ENCODE measurements around the gene AQP3.

DNA sequence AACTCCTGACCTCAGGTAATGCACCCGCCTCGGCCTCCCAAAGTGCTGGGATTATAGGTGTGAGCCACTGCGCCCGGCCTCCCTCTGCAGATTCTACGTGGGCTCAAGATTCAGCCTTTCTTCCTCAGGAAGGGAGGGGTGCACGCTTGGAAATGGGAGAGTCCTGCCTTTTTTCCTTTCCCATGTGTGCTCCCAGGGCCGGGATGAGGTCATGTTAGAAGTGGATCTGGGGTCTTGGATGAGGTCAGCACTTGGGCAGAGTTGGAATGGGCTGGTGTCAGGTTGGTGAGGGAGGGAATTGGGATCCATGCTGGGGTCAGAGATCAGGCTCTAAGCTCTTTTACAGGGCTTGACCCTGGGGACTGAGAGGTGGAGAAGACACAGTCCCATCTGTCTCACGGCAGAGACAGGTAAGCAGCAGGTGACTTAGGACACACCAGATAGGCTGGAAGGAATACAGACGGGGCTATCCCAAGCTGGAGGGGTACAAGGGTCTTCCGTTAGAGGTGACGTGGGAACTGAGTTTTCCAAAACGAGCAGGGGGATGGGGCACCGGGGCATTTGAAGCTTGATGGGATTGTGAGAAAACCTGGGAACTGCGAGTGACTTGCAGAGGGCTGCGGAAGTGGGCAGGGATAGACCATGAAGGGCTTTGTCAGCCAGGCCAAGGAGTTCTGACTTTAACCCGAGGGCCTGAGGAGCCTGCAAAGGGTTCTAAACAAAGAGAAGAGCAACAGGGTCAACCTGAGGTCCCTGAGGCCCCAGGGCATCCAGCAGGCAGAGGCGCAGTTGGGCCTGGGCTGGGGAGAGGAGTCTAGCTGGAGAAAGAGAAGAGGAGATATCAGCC lies 43.2 kb downstream of the AQP3 start:
- no peak for TF ChIP-seq POLR2AphosphoS5 (IDR thresholded peaks at IDR 0.05; ENCODE audit: low read depth, low read length)
- TF ChIP-seq POLR2A (IDR thresholded peaks at IDR 0.05; ENCODE audit: low read depth, low read length) = no peak

Measured in GM12891 (cell line).